Measurements from ENCODE around the gene MORN5.
A peak's percentile ranks its signal among the peaks of the same experiment; 100 is the strongest.
"Not testable (repeated sequence)": the region's sequence is repeated elsewhere in the genome, so short reads cannot be mapped to it uniquely, and the experiment has no call there.

MORN5 gene

DNA sequence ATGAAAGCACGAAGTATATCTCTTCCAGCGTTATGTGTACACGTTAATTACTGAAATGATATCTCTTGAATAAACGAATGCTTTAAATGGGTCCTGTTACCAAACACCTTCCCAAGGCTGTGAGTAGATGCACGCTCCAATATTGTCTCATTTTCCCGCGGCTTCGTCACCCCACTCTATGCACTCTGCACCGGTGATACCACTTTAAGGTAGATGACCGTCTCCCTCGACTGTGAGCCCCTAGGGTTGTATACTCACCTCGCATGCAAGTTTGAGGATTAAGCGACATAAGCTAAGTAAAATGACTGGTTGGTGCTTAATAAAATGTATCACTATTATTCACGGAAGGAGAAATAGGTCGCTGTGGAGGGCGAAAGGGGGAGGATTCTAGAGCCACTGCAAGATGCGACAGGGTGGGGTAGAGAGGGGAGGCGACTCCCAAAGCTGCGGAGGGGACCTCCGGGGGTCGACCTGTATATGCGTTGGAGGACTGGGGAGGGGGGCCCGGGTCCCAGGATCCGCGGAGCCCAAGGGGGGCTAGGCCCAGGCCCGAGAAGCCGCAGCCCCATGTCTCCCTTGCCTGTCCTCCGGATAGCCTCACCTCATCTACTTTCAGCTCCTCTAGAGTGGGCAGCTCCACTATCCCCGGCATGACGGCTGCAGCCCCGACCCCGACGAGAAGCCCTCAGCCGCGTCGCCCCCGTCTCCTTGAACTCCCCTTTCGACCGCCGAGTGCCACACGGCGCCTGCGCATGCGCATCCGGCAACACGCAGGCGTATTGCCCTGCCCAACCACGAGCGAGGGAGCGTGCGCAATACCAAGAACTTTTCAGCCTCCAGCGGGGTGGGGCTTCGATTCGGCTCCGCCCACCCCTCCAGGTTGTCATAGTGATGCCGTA, at the start of gene MORN5, which contains the start of gene NDUFA8:
Gene MORN5, plus strand, starts transcription at position 883 of the 899 bp plus-strand sequence. CDS start 65 bp downstream, outside the sequence.
Gene NDUFA8, minus strand, starts transcription at position 754 of the 899 bp plus-strand sequence. Its CDS starts 102 bp downstream, at position 652.
- peak; percentile 97 for DNase-seq (ENCODE audit: low spot score)

DNA sequence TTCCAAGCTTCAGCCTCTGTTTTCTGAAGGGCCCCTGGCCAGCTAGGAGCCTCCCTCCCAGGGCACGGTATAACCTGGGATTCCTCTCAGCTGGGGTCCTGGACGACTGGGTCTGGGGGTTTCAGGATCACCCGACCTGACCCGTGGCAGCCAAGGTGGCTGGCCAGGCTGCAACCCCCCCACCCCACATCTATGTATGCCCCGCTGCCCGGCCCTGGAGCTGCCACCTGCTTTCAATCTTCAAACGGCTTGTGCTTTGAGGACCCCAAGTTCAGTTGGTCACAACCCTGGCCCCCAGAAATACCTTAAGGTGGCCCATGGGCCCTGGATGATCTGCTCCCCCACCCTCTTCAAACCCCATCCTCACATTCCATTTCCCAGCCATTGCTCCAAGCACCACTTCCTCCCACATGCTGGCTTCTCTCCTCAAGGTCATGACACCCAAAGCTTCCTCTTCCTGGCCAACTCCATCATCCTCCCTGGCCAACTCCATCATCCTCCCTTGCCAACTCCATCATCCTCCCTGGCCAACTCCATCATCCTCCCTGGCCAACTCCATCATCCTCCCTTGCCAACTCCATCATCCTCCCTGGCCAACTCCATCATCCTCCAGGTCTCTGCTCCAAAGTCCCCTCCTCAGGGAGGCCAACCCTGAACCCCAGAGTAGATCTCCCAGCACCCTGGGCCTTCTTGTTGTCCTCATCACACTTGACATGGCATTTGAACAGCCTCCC, 49.4 kb upstream of the MORN5 start:
- DNase-seq (ENCODE audit: low spot score): no peak

DNA sequence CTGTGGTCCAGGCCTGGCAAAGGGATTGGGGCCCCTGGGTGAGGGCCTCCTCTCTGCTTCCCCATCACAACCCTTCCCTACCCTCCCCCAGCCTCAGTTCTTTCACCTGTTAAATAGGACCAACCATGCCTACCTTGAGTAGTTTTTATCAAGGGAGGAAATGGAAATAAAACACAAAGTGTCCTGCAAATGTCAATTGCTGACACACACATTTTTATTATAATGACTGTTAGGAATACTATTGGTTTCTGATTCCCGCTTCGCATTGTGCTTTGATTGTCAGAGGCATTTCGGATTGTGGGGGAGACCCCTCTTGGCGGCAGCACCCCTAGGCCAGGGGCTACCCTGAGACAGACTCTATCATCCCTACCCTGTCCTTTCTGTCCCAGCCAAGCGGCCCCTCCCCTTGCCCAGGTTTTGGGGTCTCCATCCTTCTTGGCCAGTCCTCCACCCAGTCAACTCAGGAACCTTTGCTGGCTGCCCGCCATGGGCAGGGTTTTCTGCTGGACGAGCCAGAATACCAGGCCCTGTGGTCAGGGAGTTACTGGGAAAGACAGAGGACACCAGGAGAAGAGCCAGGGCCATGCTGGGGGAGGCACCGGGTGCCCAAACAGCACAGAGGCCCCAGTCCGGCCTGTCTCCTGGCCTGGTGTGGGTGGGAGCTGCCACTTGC, 48.2 kb upstream of the MORN5 start:
- DNase-seq (ENCODE audit: low spot score): no peak

DNA sequence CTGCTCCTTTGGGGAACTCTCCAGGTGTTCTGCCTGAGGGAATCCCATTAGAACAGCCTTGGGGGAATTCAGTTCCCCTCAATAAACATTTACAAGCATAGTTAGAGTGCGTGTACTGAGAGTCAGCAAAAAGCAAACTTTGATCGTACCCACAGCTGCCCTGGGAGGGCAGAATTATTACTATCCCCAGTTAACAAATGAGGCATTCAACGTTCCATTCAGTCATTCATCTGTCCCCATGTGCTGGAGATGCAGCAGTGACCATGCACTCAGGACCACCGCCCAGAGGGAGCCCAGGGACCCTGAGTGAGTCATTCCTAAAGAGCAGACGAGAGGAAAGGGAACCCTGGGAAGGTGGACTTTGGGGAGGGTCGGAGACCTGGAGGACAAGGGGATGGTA, 47.5 kb upstream of the MORN5 start:
- DNase-seq (ENCODE audit: low spot score): no peak

DNA sequence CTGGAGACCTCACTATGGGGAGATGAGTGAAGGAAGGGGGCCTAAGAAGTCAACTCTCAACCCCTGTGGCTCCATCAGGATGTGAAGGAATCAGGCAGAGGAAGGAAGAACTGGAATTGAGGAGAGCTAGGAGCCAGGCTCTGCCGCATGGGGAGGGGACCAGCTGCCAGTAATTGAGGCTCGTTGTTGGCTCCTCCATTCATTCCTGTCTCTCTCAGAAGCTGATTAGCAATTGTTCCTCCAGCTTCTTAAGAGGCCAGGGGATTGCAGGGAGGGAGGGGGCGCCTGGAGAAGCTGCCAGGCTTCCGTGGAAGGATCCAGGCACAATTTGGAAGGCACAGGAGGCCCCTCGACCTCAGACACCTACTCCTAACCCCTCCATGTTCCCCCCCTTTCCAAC, 46.1 kb upstream of the MORN5 start:
- no peak for DNase-seq (ENCODE audit: low spot score)

DNA sequence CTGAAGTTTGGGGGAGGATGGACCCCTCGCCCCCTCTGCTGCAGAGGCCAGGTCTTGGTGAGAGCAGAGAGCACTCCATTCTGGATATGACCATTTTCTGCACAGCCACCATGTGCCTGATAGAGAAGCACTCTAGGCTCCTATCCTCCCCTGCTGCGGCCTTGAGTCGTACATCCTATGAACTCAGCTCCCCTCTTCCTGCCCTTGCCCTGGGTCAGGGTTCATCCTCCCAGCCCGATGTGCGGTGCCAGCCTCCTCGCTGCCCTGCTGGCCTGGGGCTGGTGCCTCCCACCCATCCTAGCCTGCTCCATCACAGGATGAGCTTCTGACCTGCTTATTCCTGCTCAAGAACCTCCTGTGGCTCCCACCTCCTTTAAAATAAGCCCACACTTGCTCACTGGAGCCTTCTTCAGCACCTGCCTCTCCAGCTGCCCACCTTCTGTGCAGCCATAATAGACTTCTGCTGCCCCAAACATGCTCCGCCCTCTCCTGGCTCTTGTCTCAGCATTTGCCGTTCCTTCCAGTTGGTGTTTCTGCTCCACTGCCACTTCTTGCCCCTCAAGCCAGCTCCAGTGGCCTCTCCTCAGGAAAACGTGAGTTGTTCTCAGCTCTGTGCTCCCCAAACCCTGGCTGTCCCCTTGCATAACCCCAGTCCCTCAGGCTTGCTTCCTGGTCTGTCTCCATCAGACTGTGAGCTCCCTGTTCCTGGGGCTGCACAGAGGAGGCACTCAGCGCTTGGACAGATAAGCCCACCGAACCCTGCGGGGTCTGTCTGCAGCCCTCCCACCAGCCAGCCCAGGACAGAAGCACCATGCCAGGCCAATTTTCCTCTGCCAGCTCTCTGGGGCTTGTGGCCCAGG, 44.3 kb upstream of the MORN5 start:
- no peak for DNase-seq (ENCODE audit: low spot score)

DNA sequence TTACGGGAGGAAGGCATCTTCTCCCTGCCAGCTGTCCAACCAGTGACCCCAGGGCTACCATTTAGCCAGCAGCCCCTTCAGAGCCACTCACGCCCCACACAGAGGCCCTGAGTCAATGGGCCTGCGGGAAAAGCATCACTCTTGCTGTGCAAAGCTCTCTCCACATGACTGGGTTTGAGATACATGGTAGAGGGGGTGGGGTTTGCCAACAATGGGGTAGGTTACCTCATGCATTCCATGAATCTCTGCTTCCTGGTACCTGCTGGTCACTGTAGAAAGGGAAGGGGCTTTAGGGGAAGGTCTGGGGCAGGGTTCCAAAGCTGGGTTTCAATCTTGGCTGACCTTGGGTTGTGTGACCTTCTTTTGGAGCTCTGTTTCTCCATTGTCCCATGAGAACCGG, 43.7 kb upstream of the MORN5 start:
- DNase-seq (ENCODE audit: low spot score): no peak

DNA sequence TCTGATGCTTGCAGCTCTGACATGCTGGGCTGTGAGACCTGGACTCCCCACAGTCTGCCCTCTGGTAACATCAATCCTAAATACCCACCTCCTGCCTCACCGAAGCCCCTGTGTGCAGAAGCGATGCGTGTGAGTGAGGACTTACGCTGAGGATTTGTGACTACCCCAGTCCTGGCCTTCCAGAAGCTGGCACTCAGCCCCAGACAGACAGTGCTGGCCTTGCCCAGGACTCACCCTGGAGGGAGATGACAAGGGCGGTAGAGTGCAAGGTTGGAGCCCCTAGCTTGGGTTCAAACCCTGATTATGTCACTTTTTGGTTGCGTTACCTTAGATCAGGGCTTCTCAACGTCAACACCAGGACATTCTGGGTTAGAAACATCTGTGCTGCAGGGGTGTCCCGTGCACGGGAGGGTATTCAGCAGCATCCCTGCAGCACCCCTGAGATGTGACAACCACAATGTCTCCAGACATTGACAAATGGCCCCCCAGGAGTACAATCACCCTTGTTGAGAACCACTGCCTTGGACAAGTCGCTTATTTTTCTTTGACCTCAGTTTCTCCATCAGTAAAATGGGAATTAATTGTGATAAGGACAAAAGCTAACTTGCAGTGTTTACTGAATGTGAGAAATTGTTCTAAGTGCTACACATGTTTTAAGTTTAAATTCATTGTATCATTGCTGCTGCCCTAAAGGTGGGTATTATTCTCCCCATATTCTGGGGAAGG, 43.1 kb upstream of the MORN5 start:
- no peak for DNase-seq (ENCODE audit: low spot score)

DNA sequence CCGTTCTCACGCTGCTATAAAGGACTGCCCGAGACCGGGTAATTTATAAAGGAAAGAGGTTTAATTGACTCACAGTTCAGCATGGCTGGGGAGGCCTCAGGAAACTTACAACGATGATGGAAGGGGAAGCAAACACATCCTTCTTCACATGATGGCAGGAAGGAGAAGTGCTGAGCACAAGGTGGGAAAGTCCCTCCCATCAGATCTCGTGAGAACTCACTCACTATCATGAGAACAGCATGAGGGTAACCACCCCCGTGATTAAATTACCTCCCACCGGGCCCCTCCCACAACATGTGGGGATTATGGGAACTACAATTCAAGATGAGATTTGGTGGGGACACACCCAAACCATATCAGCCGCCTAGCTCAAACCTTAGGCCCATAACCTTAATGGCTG, 42.5 kb upstream of the MORN5 start:
- not testable (repeated sequence) for DNase-seq (ENCODE audit: low spot score)

DNA sequence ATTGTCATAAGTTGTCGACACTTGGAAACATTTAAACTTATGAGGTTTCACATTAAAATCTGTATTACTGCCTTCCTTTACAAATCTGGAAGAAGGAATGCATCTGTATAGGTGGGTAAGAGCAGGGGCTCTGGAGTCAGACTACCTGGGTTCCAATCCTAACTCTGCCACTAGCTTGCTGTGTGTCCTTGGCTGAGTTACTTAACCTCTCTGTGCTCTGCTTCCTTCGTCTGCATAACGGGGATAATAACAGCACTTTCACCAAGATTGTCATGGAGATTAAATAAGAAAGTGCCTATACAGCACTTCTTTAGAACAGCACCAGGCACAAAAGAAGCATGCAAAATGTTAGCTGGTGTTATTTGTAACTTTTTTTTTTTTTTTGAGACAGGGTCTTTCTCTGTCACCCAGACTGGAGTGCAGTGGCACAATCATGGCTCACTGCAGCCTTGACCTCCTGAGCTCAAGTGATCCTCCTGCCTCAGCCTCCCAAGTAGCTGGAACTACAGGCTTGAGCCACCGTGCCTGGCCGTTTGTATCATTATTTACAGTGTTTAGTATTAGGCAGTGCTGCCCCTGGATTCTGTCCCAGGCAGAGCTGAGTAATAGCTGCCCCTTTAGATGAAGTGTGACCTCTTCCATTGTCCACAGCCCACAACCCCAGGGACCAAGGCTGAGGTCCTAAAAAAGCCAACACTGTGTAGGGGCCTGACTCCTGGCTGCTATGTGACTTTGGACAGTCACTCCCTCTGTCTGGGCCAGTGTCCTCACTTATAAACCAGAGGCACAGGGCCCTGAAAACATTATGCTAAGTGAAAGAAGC, 41.2 kb upstream of the MORN5 start:
- DNase-seq (ENCODE audit: low spot score): no peak

DNA sequence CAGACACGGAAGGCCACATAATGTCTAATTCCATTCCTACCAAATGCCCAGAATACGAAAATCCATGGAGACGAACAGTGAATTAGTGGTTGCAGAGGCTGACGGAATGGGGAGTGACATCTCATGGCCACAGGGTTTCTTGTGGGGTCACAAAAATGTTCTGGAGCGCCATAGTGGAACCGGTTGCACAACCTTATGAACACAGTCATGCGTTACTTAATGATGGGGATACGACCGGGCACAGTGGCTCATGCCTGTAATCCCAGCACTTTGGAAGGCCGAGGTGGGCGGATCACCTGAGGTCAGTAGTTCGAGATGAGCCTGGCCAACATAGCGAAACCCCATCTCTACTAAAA, 40.6 kb upstream of the MORN5 start:
- DNase-seq (ENCODE audit: low spot score): no peak

DNA sequence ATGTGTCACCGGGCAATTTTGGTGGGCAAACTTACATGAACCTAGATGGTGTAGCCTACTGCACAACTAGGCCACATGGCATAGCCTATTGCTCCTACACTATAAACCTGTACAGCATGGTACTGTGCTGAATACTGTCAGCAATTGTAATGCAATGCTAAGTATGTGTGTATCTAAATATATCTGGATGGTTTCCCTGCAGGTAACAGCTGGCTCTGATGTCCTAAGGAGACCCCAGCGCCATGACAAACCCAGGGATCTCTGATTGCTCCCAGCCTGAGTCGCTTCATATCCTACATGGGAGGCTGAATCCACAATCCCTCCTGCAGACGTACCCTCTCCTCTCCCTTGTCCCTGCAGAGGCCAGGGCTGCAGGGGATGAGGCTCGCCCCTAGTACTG, 40.0 kb upstream of the MORN5 start:
- DNase-seq (ENCODE audit: low spot score): no peak

DNA sequence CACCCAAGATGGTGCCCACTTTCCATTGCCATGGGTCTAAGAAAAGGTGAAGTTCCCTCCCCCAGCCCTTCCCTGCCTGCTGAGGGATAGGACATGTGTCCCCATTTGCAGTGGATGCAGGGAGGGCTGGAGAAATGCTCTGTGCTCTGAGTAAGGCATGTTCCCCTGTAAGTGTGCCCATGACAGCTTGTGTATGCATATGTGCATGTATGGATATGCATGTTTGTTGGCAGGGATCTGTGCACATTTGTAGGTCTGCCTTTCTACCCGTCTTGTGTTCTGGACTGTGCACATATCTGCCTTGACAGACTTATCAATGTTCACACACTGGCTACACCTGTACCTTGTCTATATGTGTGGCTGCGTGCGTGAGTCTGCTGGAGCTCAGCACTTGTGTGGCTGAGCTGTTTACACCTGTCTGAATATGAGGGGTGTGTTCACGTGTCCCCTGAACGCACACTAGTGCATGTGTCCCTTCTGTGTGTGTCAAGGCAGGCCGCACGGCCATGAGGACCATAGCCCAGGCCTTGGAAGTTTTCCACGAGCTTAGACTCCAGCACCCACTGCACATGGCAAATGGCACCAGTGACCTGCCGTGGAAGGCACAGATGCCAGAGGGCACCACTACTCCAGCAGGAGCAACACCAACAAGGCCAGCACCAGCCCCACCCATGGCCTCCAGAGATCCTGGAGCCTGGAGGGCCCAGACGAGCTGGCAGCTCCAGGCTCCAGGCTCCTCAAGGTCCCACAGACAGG, 39.2 kb upstream of the MORN5 start:
- DNase-seq (ENCODE audit: low spot score): no peak

DNA sequence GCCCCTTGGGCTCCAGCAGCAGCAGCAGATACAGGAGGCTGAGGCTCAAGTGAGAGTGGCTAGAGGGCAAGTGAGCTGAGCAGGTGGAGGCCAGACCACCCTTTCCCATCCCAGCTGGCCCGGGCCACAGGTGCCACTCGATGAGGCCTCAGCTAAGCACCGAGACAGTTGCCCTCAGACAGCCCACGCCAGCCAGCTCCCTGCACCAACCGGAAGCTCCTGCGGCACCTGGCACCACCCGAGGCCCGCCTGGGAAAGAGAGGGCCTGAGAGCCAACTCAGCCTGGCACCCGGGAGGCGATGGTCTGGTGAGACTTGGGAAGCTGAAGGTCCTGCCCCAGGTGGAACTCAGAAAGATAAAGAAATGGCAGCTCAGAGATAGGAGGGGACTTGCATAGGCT, 38.3 kb upstream of the MORN5 start:
- no peak for DNase-seq (ENCODE audit: low spot score)

DNA sequence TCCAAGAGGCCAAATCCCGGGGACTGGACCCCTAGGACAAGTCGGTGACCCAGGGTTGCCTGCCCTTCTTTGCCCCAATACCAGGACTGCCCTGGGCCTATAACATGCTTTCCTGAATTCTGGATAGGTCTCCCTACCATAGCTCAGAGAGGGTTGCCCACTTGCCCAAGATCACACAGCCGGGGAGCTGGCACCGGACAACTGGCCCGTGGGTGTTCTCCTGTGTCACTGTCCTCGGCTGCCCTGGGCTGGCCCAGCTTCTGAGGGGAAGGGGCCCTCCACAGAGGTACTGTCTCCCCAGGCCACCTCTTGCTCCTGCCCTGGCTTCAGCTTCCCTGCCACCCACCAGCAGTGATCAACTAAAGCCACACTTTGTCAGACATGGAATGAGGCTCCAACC, 37.8 kb upstream of the MORN5 start:
- DNase-seq (ENCODE audit: low spot score): no peak

DNA sequence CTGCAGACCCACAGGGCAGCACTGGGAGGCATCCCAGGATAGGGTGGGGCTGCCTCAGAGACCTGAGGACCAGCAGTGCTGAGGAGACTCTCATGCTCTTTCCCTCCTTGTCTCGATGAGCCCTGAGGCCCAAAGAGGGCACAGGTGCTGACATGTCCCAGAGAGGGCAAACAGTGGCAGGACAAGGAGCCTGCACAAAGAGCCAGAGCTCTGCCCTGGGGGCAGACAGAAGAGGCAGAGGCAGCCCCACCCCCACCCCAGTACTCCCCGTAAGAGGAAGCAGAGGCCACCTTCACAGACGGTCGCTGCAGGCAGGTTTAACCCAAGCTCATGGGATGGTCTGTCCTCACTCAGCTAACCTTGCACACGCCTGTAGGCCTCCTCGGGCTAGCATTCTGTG, 37.2 kb upstream of the MORN5 start:
- DNase-seq (ENCODE audit: low spot score): no peak

DNA sequence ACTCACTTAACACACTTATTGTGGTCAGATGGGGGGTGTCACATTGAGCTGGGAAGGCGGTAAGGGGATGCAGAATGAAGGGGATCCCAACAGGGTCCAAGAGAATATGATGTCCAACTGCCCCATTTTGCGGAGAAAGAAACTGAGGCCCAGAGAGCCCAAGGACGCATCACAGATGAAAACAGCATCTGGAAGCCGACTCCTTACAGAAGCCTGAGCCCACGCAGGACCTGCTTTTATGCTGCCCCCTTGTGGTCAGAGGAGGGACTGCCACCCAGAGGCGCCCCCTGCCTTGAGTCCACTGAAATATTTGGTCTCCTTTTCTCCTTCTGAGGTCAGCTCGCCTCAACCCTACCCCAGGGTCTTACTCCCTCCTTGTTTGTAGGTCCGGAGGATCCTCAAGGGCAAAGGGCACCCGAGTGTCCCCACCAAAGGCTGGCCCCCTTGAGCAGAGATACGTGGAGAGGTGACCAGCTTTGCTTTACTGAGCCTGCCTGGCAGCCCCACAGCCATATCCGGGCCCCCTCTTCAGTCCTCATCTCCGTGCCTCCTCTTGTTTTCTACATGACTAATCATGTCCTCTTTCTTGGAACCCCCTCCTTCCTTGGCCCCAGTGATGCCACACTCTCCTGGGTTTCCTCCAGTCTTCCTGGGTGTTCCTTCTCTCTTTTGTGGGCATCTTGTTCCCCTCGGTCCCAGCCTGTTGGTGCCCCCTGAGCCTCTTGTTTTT, 36.6 kb upstream of the MORN5 start:
- DNase-seq (ENCODE audit: low spot score): peak; percentile 84

DNA sequence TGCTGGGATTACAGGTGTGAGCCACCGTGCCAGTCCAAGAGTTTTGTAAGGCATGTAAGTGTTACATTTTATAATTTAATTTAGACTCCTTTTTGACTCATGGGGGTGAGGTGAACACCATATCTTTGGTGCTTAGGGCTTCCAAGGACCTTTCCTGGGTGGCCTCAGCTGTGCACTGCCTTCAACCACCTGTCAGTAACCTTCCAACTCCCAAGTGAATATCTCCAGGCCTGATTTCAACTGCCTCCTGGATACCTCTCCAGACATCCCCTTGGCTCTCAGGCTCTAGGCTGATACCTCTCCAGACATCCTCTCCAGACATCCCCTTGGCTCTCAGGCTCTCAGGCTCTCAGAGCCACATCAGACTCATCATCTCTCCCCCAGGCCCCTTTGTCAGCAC, 35.7 kb upstream of the MORN5 start:
- no peak for DNase-seq (ENCODE audit: low spot score)

DNA sequence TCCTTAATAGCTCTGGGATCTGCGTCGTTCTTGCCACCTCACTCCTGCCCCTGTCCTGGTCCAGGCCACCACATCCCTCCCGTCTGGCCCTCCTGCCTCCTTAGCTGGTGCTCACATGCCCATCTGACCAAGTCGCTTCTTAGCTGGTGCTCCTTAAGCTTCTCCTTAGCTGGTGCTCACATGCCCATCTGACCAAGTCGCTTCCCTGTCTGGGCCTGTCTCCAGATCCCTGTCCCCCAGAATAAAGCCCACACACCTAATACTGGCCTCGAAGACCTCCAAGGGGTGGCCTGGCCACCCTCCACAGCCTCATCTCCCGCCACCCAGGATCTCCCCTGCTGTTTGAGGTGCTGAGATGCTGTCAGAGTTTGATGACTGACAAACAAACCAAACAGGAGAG, 35.2 kb upstream of the MORN5 start:
- no peak for DNase-seq (ENCODE audit: low spot score)
